K562 (cell line): ENCODE data around the gene MBOAT1. TPM values are rescaled to one million over a fixed set of nuclear protein-coding genes. Genes with fewer than 3 reads are reported as not detected.

ENCODE experiments used
- ARID1B ChIP-seq: fragments of 450-650 bp; IDR thresholded peaks from 2 replicates; pipeline ENCODE4 v1.6.1; 2016; ENCODE audit warnings: antibody characterized with exemption, mild to moderate bottlenecking, inconsistent platforms
- BCOR ChIP-seq: fragments of 450-650 bp; IDR thresholded peaks from 2 replicates; pipeline ENCODE4 v1.6.1; 2016
- CBX3 ChIP-seq, 2 experiments: IDR thresholded peaks; 1 replicate in 1 of 2; 2 replicates in 1 of 2; pipeline ENCODE4 v1.6.1; 2012; ENCODE audit warnings: inconsistent platforms in 2 of 2, low read length in 2 of 2, borderline replicate concordance in 1 of 2, control low read depth in 1 of 2
- CBX8 ChIP-seq: fragments of 200-600 bp; sonication (generic); IDR thresholded peaks from 2 replicates; pipeline ENCODE4 v1.6.1; 2012; ENCODE audit warnings: borderline replicate concordance, mixed run types, low read depth, mild to moderate bottlenecking, moderate library complexity, mixed read lengths, low read length, control low read depth, inconsistent platforms; ENCODE audit not compliant: poor library complexity, severe bottlenecking; ENCODE audit errors: extremely low read depth
- CHD1 ChIP-seq: fragments of 200-600 bp; sonication (generic); IDR thresholded peaks from one replicate; pipeline ENCODE4 v1.6.1; 2012; ENCODE audit warnings: mild to moderate bottlenecking, moderate library complexity, low read length, inconsistent platforms
- E2F1 ChIP-seq: sonication (generic); formaldehyde crosslinking; IDR thresholded peaks from 2 replicates; pipeline ENCODE4 v1.8.1; 2023; ENCODE audit warnings: mild to moderate bottlenecking, missing genetic modification reagents, moderate library complexity
- EHMT2 ChIP-seq: fragments of 450-650 bp; IDR thresholded peaks from 2 replicates; pipeline ENCODE4 v1.6.1; 2018; ENCODE audit warnings: antibody characterized with exemption
- FIP1L1 ChIP-seq: fragments of 200-400 bp; formaldehyde crosslinking; IDR thresholded peaks from 2 replicates; pipeline ENCODE4 v1.6.1; 2018; ENCODE audit warnings: mild to moderate bottlenecking, low read depth, low read length; ENCODE audit not compliant: poor library complexity, severe bottlenecking
- HNRNPLL ChIP-seq: fragments of 200-400 bp; formaldehyde crosslinking; IDR thresholded peaks from 2 replicates; pipeline ENCODE4 v1.6.1; 2017; ENCODE audit warnings: low read length, low read depth, mild to moderate bottlenecking; ENCODE audit not compliant: poor library complexity, severe bottlenecking
- KDM2B ChIP-seq: fragments of 250-450 bp; sonication (Bioruptor Pico); IDR thresholded peaks from 2 replicates; pipeline ENCODE4 v1.8.0; 2021; ENCODE audit warnings: mild to moderate bottlenecking, moderate library complexity
- KLF10 ChIP-seq: fragments of 250-450 bp; sonication (Bioruptor Pico); IDR thresholded peaks from 2 replicates; pipeline ENCODE4 v1.6.1; 2021; ENCODE audit warnings: matching md5 sums
- MEF2D ChIP-seq: conservative IDR thresholded peaks from 2 replicates; pipeline ENCODE4 v1.6.1; 2016; ENCODE audit warnings: low read depth, missing genetic modification characterization, missing compliant biosample characterization
- MEIS2 ChIP-seq: fragments of 450-650 bp; IDR thresholded peaks from 2 replicates; pipeline ENCODE4 v1.6.1; 2014; ENCODE audit warnings: mild to moderate bottlenecking; ENCODE audit not compliant: partially characterized antibody
- MIER1 ChIP-seq: fragments of 450-650 bp; IDR thresholded peaks from 2 replicates; pipeline ENCODE4 v1.6.1; 2016; ENCODE audit warnings: antibody characterized with exemption, mild to moderate bottlenecking, low read depth
- NFE2 ChIP-seq: IDR thresholded peaks from 2 replicates; pipeline ENCODE4 v1.6.1; 2014; ENCODE audit warnings: antibody characterized with exemption, low read depth
- U2AF2 ChIP-seq: fragments of 200-400 bp; formaldehyde crosslinking; optimal IDR thresholded peaks from 2 replicates; pipeline ENCODE3; 2017; ENCODE audit warnings: low read depth, mild to moderate bottlenecking, low read length
- ZNF140 ChIP-seq: fragments of 250-450 bp; sonication (Bioruptor Pico); IDR thresholded peaks from 2 replicates; pipeline ENCODE4 v1.8.0; 2021; ENCODE audit warnings: moderate library complexity, mild to moderate bottlenecking, inconsistent platforms
- ZNF780A ChIP-seq: fragments of 250-450 bp; sonication (Bioruptor Pico); IDR thresholded peaks from 2 replicates; pipeline ENCODE4 v1.5.0; 2021; ENCODE audit warnings: mild to moderate bottlenecking
- polyA plus RNA-seq, 8 experiments: library from polyadenylated mRNA; depleted of rRNA in 4 of 8; stranded (reverse) in 5 of 8; unstranded in 3 of 8; fragments of >200 nt; fragmentation: Nextera tagmentation in 2 of 8; fragmentation: Illumina TruSeq in 1 of 8; extraction: Ambion mirVana in 2 of 8; extraction: Trizol in 1 of 8; gene quantifications; 2 replicates each; pipeline versions ENCODE4 v1.2.1 to v1.2.3, GENCODE V29; 2011 to 2014; ENCODE audit warnings: inconsistent platforms in 1 of 8, missing spikeins in 1 of 8
- total RNA-seq, 7 experiments: library from RNA; depleted of rRNA in 6 of 7; stranded (reverse); fragments of >200 nt in 6 of 7; fragmentation: Illumina TruSeq in 2 of 7; extraction: Trizol in 2 of 7; gene quantifications; 2 replicates each; pipeline versions ENCODE4 v1.2.1 to v1.2.3, GENCODE V29; 2011 to 2021; ENCODE audit warnings: low replicate concordance in 1 of 7
- TF ChIP-seq, protein P1 (sequence below), 2 experiments: fragments of 450-650 bp; formaldehyde crosslinking in 1 of 2; IDR thresholded peaks; 2 replicates each; pipeline versions ENCODE4 v1.4.0 to v1.6.1; 2014 to 2020; ENCODE audit warnings: mild to moderate bottlenecking in 2 of 2, borderline replicate concordance in 1 of 2, low read depth in 1 of 2

The MBOAT1 gene
- total and polyA plus RNA-seq, 9 of the 15 experiments (the other 6 are each of a cell fraction or from before 2014, with no cell fraction given), result 0.13 to 16.5 (median 10.3) TPM

- TF ChIP-seq, protein P1, sequence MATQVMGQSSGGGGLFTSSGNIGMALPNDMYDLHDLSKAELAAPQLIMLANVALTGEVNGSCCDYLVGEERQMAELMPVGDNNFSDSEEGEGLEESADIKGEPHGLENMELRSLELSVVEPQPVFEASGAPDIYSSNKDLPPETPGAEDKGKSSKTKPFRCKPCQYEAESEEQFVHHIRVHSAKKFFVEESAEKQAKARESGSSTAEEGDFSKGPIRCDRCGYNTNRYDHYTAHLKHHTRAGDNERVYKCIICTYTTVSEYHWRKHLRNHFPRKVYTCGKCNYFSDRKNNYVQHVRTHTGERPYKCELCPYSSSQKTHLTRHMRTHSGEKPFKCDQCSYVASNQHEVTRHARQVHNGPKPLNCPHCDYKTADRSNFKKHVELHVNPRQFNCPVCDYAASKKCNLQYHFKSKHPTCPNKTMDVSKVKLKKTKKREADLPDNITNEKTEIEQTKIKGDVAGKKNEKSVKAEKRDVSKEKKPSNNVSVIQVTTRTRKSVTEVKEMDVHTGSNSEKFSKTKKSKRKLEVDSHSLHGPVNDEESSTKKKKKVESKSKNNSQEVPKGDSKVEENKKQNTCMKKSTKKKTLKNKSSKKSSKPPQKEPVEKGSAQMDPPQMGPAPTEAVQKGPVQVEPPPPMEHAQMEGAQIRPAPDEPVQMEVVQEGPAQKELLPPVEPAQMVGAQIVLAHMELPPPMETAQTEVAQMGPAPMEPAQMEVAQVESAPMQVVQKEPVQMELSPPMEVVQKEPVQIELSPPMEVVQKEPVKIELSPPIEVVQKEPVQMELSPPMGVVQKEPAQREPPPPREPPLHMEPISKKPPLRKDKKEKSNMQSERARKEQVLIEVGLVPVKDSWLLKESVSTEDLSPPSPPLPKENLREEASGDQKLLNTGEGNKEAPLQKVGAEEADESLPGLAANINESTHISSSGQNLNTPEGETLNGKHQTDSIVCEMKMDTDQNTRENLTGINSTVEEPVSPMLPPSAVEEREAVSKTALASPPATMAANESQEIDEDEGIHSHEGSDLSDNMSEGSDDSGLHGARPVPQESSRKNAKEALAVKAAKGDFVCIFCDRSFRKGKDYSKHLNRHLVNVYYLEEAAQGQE (IDR thresholded peaks at IDR 0.05; ENCODE audit: borderline replicate concordance), result no peak
- TF ChIP-seq, protein P1 (CRISPR knock-in tag; IDR thresholded peaks at IDR 0.05; ENCODE audit: low read depth), result no peak
- TF ChIP-seq CBX3 (IDR thresholded peaks at IDR 0.05; ENCODE audit: borderline replicate concordance in 1 of 2, low read length in 2 of 2) (peak in 1 of 2 experiments; percentile 86; a peak in 2 of 3 replicates), MEIS2 (peak; percentile 90), BCOR (peak; percentile 84; the same call in 1 of the 2 replicates), MEF2D (tag) (0 out of 2 replicates have a peak, but pooled peaks have one; percentile 42), ARID1B (peak; percentile 97), E2F1 (CRISPR knock-in tag) (no peak), KLF10 (CRISPR knock-in tag) (no peak), KDM2B (CRISPR knock-in tag) (no peak), CBX8 (no peak), CHD1 (no peak), EHMT2 (peak; percentile 83; the same call in 1 of the 2 replicates), ZNF140 (CRISPR knock-in tag) (no peak), ZNF780A (CRISPR knock-in tag) (no peak), U2AF2 (no peak), NFE2 (0 out of 2 replicates have a peak, but pooled peaks have one; percentile 28), HNRNPLL (no peak), FIP1L1 (no peak), MIER1 (0 out of 2 replicates have a peak, but pooled peaks have one; percentile 56)
Measured at GRCh38 chr6:20069021-20069522, 143.2 kb downstream of the MBOAT1 start (continued).
